NCI-H345 treated with DMSO at 0.1 percent for 48 hours (cell line): Measurements from ENCODE around the gene TPM1.

Experiments used
- DNase-seq: peaks from one replicate; lab custom pipeline; 2025; ENCODE audit not compliant: unreplicated experiment; lab: John Stamatoyannopoulos, UW

The TPM1 gene

DNA sequence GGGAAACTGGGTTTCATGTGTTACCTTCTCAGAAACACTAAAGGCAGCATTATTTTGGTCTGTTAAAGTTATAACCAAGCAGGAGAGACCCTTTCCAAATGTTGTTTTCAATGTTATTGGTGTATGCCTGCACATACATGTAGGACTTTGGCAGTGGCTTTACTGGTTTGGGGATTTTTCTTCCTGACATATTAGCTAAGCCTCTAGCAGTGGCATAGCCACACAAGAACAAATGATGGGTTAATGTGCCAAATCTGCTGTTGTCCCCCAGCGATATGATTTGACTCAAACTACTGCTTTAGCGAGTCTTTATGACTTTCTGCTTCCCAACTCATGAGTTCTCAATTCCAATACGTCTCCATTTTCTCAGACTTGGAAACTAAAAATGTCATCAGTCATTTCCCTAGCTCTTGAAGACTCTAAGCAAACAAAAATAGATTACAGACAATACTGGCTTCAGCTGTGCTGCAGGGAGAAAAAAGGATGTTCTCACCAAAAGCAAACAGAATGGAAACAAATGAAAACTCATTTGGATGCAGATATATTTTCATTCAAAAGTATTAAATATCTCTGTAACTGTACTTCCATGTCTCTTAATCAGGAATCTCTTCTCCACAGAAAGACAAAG, 29.6 kb downstream of the TPM1 start:
- DNase-seq: peak; percentile 11

DNA sequence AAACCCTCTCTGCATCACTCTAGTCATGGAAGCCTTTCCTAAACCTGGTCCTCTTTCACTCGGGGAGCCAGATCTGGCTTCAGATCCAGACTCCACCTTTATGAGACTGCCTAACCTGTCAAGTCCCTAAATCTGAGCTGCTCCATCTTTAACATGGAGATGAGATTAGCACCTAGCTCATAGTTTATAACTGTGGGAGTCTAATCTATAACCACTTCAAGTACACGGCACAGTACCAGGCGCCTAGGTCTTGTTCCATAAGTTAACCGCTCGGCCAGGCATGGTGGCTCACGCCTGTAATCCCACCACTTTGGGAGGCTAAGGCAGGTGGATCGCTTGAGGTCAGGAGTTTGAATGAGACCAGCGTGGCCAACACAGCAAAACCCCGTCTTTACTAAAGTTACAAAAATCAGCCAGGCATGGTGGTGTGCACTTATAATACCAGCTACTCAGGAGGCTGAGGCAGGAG, 30.3 kb downstream of the TPM1 start:
- no peak for DNase-seq

DNA sequence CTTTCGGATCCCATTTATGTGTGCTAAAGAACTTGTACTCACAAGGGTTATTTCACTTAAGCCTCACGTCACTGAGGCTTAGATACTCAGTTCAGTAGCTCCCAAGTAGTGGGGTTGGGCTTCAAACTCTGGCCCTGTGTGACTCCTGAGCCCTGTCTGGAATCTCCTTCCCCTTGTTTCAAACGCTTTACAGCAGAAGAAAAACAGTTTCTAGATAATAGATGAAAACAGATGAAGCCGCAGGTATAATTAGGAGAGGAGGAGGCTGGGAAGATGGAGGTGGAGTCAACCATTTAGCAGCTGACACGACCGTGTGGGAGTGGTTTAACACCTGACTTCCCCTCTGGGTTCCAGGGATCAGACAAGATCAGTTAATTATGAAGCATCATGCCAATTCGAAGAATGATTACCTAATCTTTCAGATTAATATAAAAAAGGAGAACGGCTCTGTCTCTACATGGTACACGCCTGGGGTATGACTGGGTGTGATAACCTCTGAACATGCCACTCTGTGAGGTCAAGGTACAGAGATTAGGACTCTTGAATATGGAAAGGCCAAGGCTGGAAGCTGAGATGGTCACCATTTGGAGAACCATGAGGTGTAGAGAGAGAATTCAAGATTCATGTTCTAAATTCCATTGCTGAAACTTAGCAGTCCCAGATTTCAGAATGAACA, 31.1 kb downstream of the TPM1 start:
- no peak for DNase-seq

DNA sequence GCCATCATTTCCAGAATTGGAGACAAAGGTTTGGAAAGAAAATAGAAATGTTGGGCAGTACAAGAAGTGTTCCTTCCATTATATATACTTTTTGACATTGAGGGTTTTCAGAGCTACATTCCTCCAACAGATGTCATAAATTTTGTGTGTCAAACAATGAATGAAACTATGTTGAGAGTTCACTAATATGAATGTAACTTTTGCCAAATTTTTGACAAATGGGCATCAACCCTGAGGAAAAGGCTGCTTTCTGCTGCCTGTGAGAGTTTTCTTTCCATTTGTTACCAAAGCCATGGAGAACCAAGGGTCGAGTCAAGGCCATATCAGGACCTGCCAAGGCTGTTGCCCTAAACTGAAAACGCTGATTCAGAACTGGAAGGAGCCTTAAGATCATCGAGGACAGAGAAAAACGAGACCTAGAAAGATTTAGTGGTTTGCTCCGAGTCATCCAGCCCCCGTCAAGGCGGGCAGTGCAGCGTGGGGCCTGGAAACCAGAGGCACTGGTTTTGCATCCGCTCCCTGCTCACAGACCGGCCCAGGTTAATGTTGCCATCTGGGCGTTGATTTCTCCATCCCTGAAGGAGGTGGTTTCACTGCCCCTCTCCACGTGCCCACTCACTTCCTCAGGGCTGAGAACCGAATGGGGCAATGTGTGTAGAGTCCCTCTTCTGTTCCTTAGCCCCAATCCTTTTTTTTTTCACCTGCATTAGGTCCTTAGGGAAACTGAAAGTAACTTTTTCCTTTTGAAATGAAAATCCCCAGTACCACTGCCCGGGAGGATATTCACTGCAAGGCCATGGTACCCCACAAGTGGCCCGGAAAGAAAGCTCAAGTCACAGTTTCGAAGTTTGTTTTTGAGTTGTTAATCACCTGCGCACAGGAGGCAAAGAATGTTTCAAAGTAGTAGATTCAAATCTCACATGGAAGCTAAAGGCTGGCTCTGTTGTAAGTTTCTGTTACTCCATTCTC, 32.8 kb downstream of the TPM1 start:
- no peak for DNase-seq

DNA sequence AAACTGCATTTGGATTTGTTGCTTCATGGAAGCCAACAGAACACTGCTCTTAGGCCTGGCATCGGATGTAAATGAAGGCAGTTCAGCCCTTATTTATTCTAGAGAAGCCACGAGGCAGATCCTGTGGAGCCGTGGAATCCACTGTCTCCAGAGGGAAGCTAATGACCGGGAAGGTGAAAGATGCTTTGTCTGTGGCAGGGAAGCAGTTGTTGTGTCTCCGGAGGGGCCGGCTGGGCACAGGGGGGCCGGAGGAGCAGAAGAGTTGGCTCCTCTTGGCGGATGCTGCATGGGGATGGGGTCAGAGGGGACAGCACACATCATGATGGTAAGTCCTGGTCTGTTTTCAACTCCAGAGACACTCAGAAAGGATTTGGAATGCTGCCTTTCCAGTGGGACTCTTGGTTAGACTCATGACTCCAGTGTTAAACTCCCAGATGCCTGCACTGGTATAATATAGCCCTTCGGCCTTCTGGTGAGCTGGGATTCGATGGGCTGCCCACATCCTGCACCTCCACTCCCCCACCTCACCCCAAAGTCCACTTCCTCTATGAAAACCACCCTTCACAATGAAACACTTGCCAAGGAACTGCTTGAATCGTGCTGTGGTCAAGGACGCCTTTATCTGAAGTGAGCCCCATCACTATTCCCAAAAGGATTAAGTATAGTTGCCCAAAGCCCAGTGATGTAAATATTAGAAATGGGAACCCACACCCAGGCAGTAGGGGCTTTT, 33.6 kb downstream of the TPM1 start:
- DNase-seq: no peak

DNA sequence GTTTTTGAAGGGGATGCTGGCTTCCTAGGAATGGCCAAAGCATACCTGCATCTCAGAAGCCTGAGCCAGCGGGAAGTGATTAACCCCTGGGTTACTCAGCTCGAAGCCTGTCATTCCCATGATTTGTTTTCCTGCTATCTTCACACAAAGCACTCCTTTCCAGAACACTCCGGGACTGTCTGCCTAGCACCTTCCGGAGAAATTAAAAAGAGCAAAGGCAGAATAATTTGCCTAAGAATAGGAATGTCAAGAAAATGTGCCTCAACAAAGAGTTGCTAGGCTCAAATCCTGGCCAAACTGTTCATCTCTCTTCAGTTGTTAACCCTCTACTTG, 34.1 kb downstream of the TPM1 start:
- no peak for DNase-seq

DNA sequence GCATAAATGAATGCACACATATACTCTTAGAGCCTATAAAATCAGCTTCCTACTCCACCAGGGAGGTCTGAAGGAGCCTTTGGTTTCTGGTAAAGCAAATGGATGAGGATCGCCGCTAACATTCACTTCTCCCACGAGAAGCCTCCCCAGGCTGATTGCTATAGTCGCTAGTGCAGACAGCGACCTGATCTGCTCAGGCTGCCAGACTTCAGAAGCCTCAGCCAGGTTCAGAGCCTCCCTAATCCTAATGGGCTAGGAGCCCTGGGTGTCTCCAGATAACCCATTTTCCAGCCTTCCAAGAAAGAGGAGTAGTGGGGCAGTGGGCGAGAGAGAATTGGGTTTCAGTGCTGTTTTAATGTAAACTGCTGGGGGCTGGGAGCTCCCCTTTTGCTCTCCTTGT, 35.4 kb downstream of the TPM1 start:
- no peak for DNase-seq

DNA sequence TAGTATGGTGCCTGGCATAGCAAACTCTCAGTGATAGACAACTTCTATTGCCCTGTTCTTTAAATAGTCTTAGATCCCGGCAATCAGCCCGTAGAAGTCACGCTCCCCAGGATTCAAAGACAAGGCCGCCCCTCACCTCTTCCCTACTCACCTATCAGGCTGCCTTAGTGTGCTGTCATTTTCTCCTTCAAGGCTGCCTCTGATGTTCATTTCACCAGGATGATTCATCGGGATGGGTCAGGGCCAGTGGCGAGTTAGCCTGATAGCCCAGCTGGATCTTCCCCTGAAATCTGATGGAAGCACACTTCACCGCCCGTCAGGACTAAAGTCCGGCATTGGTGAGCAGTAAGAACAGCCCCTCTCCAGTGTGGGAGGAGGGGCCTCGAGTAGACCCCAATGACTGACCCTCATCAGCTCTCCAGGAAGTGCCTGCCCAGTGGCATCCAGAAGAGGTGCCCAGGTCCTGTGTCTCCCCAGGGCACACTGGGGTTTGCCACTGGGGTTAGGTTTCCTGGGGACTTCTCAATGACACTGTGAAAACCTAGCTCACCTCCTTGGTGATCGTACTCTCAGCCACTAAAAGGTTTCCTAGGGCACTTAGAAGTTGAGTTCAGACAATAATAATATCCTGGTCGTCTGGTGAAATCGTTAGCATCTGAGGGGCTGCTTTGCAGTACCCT, 37.5 kb downstream of the TPM1 start:
- DNase-seq: no peak

DNA sequence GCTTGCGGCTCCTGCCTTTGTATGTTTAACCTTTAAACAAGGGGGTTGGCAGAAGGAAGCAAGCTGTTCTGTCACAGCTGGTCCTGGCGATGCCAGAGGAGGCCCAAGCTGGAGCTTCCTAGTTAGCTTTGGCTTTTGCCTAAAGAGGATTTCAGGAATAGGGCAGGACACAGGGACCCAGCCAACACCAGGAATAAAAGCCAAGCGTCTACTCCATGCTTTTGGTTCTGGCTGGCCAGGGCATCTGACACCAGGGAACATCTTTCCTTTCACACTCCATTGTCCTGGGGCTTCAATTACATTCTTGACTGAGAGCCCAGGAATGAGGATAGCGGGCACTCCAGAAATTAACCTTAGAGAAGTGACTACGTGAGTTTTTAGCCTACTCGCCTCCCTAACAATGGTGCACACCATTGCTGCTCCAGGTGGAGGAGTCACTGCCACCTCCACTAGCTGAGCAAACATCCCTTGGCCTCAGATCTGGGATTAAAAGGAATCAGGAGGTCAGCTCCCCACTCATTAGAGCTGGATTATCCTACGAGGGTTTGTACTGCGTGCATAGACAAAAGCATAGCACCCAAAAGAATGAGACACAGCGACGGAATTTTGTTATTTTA, 38.2 kb downstream of the TPM1 start:
- no peak for DNase-seq

DNA sequence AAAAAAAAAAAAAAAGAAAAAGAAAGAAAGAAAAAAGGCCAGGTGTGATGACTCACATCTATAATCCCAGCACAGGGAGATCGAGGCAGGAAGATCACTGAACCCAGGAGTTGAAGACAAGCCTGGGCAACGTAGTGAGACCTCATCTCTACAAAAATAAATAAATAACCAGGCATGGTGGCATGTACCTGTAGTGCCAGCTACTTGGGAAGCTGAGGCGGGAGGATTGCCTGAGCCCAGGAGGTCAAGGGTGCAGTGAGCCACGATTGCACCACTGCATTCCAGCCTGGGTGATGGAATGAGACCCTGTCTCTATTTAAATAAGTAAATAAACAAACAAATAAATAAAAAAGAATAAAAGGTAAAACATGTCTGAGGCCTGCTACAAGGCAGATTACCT, 39.8 kb downstream of the TPM1 start:
- no peak for DNase-seq

DNA sequence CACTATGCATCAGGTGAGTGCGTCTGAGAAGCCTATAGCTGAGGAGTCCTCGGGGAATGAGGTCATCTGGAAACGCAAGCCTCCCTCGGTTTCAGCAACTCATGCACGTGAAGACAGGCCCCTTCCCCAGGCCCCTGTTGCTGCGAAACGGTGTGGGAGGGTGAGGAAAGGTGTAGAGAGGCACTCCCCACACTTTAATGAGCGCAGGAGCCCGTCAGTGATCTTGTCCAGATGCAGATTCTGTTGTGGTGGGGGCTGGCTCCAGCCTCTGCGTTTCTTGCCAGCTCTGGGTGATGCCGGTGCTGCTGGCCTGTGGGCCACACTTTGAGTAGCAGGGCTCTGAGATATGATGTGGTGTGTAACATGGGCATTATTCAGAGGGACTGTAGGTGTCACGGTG, 40.5 kb downstream of the TPM1 start:
- no peak for DNase-seq

DNA sequence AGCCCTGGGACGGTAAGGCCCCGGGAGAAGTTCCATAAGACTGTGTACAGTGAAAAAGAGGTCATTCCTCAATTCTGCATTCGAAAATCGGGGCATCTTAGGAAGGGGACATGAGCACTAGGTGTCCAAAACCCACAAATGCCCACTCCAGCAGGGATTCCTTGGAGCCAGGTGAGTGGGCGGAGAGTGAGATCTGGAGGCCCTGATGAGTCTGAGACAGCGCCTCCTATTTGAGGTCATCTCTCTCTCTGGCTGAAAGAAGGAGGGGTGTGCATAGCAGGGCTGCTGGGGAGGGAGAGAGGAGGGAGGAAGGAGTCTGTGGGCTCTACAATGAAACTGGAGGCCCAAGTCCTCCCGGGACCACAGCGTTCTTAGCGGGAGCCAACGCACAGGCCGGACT, 41.0 kb downstream of the TPM1 start:
- DNase-seq: no peak

DNA sequence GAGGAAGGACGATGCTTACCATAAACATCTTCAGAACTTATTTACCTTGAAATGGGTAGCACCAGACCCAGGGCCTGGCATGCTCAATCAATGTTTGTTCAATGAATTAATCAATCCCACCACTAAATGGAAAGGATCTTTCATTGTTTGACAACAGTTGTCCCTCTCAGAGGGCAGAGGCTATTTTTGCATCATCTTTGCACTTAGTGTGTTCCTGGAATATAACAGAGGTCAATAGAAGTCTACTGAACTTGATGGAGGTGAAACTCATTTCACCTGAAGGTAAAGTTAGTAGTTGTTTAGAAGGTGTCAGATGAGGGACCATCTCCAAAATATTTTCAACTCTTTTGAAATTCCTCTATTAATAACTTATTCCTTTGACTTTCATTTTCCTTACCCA, 42.3 kb downstream of the TPM1 start:
- no peak for DNase-seq

DNA sequence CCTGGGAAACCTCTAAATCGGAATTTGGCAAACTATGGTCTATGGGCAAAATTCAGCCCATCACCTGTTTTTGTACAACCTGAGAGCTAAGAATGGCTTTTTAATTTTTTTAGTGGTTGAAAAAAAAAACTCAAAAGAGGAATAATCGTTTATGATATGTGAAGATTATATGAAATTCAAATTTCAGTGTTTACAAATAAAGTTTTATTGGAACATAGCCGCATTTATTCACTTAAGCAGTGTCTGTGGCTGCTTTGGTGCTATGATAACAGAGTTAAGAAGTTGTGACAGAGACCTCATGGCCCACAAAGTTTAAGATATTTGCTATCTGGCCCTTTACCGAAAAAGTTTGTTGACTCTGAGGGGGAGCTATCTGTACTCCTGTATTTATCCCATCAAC, 42.7 kb downstream of the TPM1 start:
- DNase-seq: no peak

DNA sequence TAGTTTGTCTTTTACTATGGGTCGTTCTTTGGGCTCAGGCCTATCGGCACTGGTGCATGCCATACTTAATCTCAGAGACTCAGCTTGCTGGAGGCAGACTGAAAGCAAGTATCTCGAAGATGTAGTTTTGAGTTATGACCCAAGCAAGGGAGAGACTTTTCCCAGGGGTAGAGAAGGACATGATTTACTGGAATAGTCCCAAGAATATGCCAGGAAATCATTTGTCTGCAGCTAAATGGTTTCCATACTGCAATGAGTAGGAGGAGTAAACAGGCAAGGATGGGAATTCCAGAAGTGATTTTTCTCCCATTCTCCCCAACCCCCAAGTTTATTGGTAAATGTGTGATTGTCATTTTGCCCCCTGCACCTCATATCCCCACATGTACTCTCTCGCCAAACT, 43.7 kb downstream of the TPM1 start:
- no peak for DNase-seq

DNA sequence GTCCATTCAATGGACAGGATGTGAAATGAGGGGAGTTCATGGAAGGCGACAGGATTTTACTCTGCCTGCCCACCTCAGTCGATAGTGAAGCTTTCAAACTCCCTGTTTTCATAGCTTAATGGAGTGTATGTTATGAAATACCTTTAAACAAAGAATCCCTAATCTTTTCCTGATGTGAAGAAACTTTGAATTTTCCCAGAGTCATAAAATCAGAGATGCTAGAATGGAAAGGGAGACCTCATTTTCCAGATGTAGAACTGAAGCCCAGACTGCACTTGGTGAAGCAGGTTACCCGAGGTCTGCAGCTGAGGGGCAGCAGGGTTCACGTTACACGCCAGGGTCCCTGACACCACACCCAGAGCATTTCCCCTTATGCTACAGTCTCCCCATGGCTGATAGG, 44.4 kb downstream of the TPM1 start:
- DNase-seq: no peak

DNA sequence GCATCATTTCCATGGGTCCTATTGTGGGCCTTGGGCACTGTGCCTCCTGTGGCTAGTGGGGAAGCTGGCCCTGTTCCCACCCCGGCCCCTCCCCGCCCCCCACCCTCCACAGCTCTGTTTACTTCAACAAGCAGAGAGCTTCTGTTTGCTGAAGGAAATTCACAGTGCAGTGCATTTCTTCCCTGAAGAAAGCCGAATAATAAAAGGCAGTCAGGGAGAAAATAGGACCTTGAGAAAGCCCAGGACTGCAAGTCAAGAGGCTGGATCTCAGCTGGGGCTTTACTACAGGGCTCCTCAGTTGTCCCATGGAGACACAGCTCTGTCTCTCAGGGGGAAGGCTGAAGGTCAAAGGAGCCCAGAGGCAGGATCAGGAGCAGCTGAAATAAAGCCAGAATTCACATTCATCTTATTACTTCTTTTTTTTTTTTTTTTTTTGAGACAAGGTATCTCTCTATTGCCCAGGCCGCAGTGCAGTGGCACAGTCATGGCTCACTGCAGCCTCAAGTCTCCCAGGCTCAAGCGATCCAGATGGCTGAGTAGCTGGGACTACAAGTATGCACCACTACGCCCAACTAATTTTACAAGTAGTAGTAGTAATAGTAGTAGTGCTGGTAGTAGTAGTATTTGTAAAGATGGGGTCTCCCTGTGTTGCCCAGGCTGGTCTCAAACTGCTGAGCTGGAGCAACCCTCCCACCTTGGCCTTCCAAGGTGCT, 46.1 kb downstream of the TPM1 start:
- no peak for DNase-seq

DNA sequence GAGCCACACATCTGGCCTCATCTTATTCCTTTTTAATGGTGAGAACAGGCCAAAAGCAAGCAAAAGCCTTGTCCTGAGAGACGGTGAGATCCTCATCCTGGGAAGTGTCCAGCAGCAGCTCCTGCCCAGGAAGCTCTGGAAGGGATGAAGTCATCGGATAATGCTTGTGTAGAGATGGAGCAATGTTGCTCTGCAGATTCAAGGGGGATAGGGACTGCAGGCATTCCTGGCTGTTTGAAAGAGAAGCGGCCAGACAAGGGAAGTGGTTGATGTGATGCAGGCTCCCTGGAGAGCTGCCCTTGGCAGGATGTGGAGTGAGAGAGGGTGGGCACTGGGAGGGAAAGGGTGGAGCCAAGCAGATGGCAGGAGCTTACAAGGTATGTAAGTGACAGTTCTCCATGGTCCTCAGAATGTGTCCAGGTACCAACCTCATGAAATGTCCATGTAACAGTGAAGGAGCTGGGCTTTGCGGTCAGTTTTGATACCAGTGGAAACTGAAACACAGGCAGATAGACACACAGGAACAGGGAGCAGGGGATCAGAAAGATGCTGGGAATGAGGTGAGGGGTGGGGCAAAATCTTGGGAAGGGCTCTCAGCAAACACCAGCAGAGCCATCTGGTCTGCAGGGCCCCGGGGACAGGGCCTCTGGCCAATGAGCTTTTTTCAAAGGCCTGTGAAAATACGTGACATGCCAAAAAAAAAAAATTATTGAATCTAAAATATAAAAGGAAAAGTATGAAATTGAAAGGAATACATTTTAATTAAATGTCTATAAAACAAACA, 46.9 kb downstream of the TPM1 start:
- DNase-seq: no peak

DNA sequence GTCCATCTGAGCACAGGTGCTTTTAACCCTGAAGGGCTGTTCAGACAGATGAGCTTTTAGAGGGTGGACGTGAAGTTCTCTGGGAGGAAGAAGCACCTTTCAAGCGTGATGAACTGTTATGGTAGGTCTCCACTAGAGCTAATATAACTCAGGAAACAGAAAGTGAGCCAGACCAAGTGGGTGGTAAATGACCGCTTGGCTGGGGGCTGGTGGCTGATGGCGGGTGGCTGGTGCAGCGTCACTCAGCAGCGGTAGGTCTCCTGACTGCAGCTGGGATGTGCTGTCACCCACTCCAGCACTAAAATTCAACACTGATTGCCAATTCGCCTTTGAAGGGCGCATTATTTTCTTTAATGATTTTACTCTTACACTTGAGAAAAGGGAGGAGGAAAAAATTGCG, 47.9 kb downstream of the TPM1 start:
- no peak for DNase-seq
